Fibroblast of peridontal ligament (primary cell): ENCODE measurements around the gene C1QTNF1.
A peak's percentile ranks its signal among the peaks of the same experiment; 100 is the strongest.
"Not testable (repeated sequence)": the region's sequence is repeated elsewhere in the genome, so short reads cannot be mapped to it uniquely, and the experiment has no call there.

Experiments used
- DNase-seq: peaks from one replicate; pipeline ENCODE4 v3.0.0-alpha.2; 2010; ENCODE audit errors: extremely low read depth

Gene C1QTNF1

GRCh38 chr17:79054200-79054960 lies 30.4 kb downstream of the C1QTNF1 start:
- no peak for DNase-seq

GRCh38 chr17:79055197-79055596 lies 31.2 kb downstream of the C1QTNF1 start:
- peak; percentile 23 for DNase-seq

GRCh38 chr17:79057737-79058385 lies 33.9 kb downstream of the C1QTNF1 start:
- DNase-seq = no peak

- no peak for DNase-seq
These were observed 38.7 kb downstream of the C1QTNF1 start for GRCh38 chr17:79062691-79063090.

- DNase-seq = no peak
These were observed 40.1 kb downstream of the C1QTNF1 start for GRCh38 chr17:79064026-79064425.

- DNase-seq = peak; percentile 51
These were observed 41.2 kb downstream of the C1QTNF1 start for GRCh38 chr17:79065105-79065670.

- DNase-seq = no peak
These were observed 43.0 kb downstream of the C1QTNF1 start for GRCh38 chr17:79066963-79067362.

GRCh38 chr17:79070266-79070880 lies 46.4 kb downstream of the C1QTNF1 start:
- no peak for DNase-seq

- DNase-seq = no peak
These were observed 47.3 kb downstream of the C1QTNF1 start for GRCh38 chr17:79071161-79071740.

GRCh38 chr17:79072544-79072943 lies 48.6 kb downstream of the C1QTNF1 start:
- DNase-seq = no peak

- DNase-seq = no peak
These were observed 49.2 kb downstream of the C1QTNF1 start for GRCh38 chr17:79073016-79073705.

GRCh38 chr17:79073706-79074088 lies 49.7 kb downstream of the C1QTNF1 start:
- DNase-seq = no peak

- not testable (repeated sequence) for DNase-seq
These were observed 50.2 kb downstream of the C1QTNF1 start for GRCh38 chr17:79074121-79074648.

- peak; percentile 76 for DNase-seq
These were observed 50.9 kb downstream of the C1QTNF1 start, which contains the start of gene ENGASE for GRCh38 chr17:79074649-79075445. Gene ENGASE (plus strand): TSS chr17:79074824. CDS start chr17:79074945, 121 bp downstream.

- DNase-seq = peak; percentile 8
These were observed 51.4 kb downstream of the C1QTNF1 start for GRCh38 chr17:79075446-79075750.

- DNase-seq = no peak
These were observed 52.0 kb downstream of the C1QTNF1 start for GRCh38 chr17:79075861-79076406.

- no peak for DNase-seq
These were observed 53.6 kb downstream of the C1QTNF1 start for GRCh38 chr17:79077587-79077986.

- DNase-seq = no peak
These were observed 54.7 kb downstream of the C1QTNF1 start for GRCh38 chr17:79078476-79079190.

GRCh38 chr17:79079421-79080200 lies 55.6 kb downstream of the C1QTNF1 start:
- DNase-seq = no peak
